GM18870 (cell line): ENCODE measurements around the gene ARHGAP19.

Experiments used
- ATAC-seq: cut with Tn5 transposase; IDR thresholded peaks from one replicate; pipeline ENCODE4 v1.9.1; 2021; ENCODE audit warnings: moderate library complexity; ENCODE audit not compliant: unreplicated experiment

The ARHGAP19 gene

GRCh38 chr10:97197030-97197500 is 95.4 kb downstream of the ARHGAP19 start:
- no peak for ATAC-seq

GRCh38 chr10:97196223-97197029 is 96.0 kb downstream of the ARHGAP19 start:
- no peak for ATAC-seq

GRCh38 chr10:97195706-97196222 is 96.7 kb downstream of the ARHGAP19 start:
- no peak for ATAC-seq

- ATAC-seq: no peak
These were observed 99.4 kb downstream of the ARHGAP19 start for GRCh38 chr10:97192952-97193435.

- ATAC-seq: no peak
These were observed 102.0 kb downstream of the ARHGAP19 start for GRCh38 chr10:97190450-97190849.

- ATAC-seq: no peak
These were observed 104.2 kb downstream of the ARHGAP19 start for GRCh38 chr10:97188261-97188711.

GRCh38 chr10:97186911-97187310 is 105.5 kb downstream of the ARHGAP19 start:
- ATAC-seq: no peak

- no peak for ATAC-seq
These were observed 106.9 kb downstream of the ARHGAP19 start, which contains the start of gene SLIT1 for GRCh38 chr10:97185326-97186058. Gene SLIT1 (minus strand): TSS chr10:97185959. CDS start chr10:97185674, 285 bp downstream.

GRCh38 chr10:97184971-97185325 is 107.5 kb downstream of the ARHGAP19 start:
- ATAC-seq: no peak

GRCh38 chr10:97183314-97183713 is 109.1 kb downstream of the ARHGAP19 start:
- ATAC-seq: no peak

- ATAC-seq: no peak
These were observed 110.0 kb downstream of the ARHGAP19 start for GRCh38 chr10:97182288-97182990.

GRCh38 chr10:97180986-97181385 is 111.5 kb downstream of the ARHGAP19 start:
- ATAC-seq: no peak

- ATAC-seq: no peak
These were observed 112.1 kb downstream of the ARHGAP19 start for GRCh38 chr10:97180363-97180755.

- ATAC-seq: no peak
These were observed 112.6 kb downstream of the ARHGAP19 start for GRCh38 chr10:97179731-97180362.

- no peak for ATAC-seq
These were observed 113.1 kb downstream of the ARHGAP19 start for GRCh38 chr10:97179311-97179710.

GRCh38 chr10:97178074-97178473 is 114.4 kb downstream of the ARHGAP19 start:
- no peak for ATAC-seq

- ATAC-seq: no peak
These were observed 116.2 kb downstream of the ARHGAP19 start for GRCh38 chr10:97176226-97176625.

GRCh38 chr10:97175586-97175985 is 116.9 kb downstream of the ARHGAP19 start:
- ATAC-seq: no peak

- ATAC-seq: no peak
These were observed 117.5 kb downstream of the ARHGAP19 start for GRCh38 chr10:97174941-97175340.

GRCh38 chr10:97174276-97174775 is 118.1 kb downstream of the ARHGAP19 start:
- ATAC-seq: no peak
